T-helper 22 cell (primary cell): ENCODE data around the gene NCBP2L.
A peak's percentile ranks its signal among the peaks of the same experiment; 100 is the strongest.
"Not testable (repeated sequence)": the region's sequence is repeated elsewhere in the genome, so short reads cannot be mapped to it uniquely, and the experiment has no call there.

ENCODE experiments used
- DNase-seq: peaks from one replicate; pipeline ENCODE4 v3.0.0-alpha.2; 2020; ENCODE audit warnings: low read depth

The NCBP2L gene

GRCh38 chrX:107810053-107810452 lies 32.5 kb downstream of the NCBP2L start:
- not testable (repeated sequence) for DNase-seq

GRCh38 chrX:107818900-107819521 lies 41.5 kb downstream of the NCBP2L start:
- no peak for DNase-seq

DNA sequence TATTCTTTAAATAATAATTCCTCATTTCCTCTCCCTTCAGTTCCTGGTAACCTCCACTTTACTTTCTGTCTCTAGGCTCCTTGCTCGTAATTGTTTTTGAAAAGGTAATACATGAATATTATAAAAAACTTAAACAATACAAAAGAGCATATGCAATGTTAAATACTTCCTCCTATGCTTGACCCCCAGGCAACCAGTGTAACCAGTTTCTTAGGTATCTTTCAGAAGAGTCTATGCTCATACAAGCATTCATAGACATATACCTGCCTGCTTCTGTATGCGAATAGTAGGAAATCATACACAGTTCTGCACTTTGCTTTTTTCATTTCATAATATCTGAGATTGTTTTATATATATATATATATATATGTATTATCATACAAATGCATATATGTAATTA lies 45.5 kb downstream of the NCBP2L start:
- no peak for DNase-seq

DNA sequence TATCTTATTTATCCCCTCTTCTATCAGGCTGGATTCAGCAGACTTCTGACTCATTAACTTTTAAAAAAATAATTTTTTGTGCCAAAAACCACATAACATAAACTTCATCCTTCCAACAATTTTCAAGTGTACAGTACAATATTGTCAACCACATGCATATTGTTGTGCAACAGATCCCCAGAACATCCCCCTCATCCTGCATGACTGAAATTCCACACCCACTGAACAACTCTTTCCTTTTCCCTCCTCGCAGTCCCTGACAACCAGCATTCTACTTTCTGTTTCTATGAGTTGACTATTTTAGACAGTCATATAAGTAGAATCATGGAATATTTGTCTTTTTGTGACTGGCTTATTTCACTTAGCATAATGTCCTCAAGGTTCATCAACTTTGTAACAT lies 45.9 kb downstream of the NCBP2L start:
- no peak for DNase-seq

DNA sequence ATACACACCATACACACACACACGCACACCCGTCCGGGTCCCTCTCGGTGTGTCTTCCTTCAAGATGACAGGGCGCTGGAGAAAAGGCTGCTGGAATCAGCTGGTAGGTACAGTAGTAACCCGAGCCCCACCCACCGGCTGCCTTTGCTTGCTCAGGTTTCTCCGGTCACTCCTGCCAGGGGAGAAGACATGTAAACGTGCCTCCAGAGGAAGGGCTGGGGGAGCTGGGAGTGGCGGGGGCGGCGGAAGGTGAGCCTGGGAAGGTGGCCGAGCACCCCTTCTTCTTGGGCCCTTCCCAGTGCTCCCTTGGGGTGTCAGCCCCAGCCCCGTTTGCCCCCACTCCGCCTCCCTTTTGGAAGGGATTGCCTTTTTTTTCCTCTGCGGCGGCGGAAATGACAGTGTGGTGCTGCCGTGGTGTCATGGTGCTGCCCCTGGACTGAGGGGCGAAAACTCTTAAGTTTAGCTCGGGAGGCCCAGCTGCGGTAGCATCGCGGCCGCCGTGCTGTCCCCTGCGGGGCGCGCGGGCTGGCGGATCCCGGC lies 48.2 kb downstream of the NCBP2L start, which contains the start of gene MID2:
Gene MID2 (plus strand): TSS at position 169 of the 540 bp plus-strand sequence. CDS start 561 bp downstream, outside the sequence.
- peak; percentile 13 for DNase-seq

GRCh38 chrX:107826238-107827029 lies 48.9 kb downstream of the NCBP2L start:
- peak; percentile 8 for DNase-seq

DNA sequence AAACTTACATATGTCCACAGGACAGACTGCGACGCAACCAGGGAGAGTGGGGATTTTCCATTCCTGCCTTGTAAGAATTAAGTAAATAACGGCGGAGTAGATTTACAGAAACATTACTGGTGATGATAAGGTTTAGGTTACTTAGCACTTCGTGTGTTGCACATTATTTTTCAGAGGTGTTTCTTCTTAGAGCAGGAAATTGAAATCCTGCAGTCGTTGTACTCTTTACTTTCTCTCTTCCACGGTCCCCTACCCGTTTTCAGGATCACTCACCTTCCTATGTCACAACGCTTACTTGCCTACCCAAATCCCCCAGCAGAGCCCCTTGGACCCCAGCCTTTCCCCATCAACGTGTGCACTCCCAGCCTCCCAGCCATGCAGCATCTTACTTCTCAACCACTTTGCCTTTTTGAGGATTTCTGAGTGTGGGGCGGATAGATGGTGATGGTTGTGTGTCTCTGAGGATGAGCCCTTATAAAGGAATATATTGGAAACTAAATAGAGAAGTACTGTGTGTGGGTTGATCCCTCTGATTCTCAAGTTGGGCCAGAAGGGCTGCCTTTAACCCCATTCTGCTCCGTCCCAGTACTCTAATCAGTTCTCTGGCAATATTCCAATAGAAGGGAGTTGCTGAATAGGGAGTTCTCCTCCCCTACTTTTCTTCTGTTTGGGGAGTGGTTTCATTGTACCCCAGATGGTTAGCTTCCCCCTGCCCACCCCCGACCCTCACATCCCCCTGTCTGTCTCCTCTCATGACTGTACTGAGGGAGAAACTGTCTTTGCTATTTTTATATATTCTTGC lies 49.7 kb downstream of the NCBP2L start:
- no peak for DNase-seq

GRCh38 chrX:107827852-107828251 lies 50.3 kb downstream of the NCBP2L start:
- DNase-seq, result no peak

DNA sequence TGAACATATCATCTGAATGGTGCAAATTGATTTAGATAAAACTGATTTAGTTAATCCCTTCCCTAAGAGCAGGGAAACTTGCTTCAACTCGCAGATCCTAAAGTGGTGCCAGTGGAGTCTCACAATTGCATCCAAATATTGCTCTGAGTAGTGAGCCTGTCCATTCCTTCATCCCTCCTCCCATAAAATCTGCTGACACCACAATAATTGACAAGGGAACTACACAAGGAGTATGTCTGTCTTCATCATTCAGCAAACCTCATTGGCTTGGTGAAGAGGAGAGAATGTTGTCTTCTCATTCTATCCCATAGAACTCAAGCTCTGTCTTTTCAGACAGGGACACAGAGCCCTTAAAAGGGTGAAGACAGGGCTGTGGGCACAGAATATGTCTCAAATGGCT lies 52.3 kb downstream of the NCBP2L start:
- DNase-seq, result no peak

- DNase-seq, result no peak
Measured at GRCh38 chrX:107831071-107831730, 53.7 kb downstream of the NCBP2L start.

- no peak for DNase-seq
Measured at GRCh38 chrX:107834275-107835201, 57.0 kb downstream of the NCBP2L start.

GRCh38 chrX:107836958-107837357 lies 59.4 kb downstream of the NCBP2L start:
- no peak for DNase-seq

GRCh38 chrX:107840971-107841370 lies 63.4 kb downstream of the NCBP2L start:
- DNase-seq, result no peak

DNA sequence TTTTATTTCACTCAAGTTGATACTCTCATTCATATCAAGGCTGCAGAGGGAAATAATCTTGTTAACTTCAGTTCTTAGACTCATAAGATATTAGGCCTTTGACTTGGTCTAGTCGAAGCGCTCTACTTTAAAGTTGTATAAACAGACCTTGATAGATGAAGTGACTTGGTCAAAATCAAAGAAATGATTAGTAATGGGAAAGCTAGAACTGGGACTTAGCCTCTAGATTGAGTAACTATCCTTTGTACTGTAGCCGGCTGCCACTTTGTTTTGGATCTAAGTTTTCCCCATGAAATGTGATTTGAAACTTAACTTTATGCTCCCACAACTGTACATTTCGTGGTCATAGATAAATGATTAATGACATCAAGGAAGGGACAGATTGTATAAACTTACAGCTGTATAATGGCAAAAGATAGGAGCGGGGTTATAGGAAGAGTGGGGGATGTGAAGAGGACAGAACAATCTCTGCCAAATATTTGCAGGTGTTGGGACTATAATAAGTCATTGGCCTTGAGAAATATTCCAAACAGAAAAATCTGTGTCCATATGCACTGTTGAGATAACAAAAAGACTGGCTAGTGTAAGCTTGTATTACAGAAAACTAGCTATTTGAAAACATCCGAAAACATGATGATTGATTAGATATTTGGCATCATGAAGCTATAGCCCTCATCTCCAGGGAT lies 65.3 kb downstream of the NCBP2L start:
- DNase-seq, result no peak
